Esophagus squamous epithelium (tissue), 5 donors: ENCODE data around the gene GGT5. TPM values are rescaled to one million over a fixed set of nuclear protein-coding genes. Genes with fewer than 3 reads are reported as not detected.
"Not testable (repeated sequence)": the region's sequence is repeated elsewhere in the genome, so short reads cannot be mapped to it uniquely, and the experiment has no call there.

Experiments
- DNase-seq: peaks from one replicate; lab custom pipeline; 2025; lab: John Stamatoyannopoulos, UW
- H3K27ac ChIP-seq, 4 donors: fragments of 200-600 bp; sonication (generic); one replicate each; pipeline ENCODE4 v1.5.1; 2016 to 2019; ENCODE audit warnings: mild to moderate bottlenecking in 1 of 4
- H3K27me3 ChIP-seq, 4 donors: fragments of 200-600 bp; sonication (generic); 1 replicate in 3 of 4; 2 replicates in 1 of 4; pipeline versions ENCODE4 v1.5.1 to v1.6.0; 2017 to 2021; ENCODE audit warnings: antibody characterized with exemption in 1 of 4
- H3K36me3 ChIP-seq, 3 donors: fragments of 200-600 bp; sonication (generic); one replicate each; pipeline ENCODE4 v1.5.1; 2016 to 2019
- H3K4me1 ChIP-seq, 3 donors: fragments of 200-600 bp; sonication (generic); one replicate each; pipeline ENCODE4 v1.5.1; 2017 to 2019
- H3K4me3 ChIP-seq, 4 donors: fragments of 200-600 bp; sonication (generic); 1 replicate in 3 of 4; 2 replicates in 1 of 4; pipeline ENCODE4 v1.5.1; 2016 to 2019; ENCODE audit warnings: mild to moderate bottlenecking in 2 of 4, moderate library complexity in 1 of 4
- H3K9me3 ChIP-seq, 3 donors: fragments of 200-600 bp; sonication (generic); one replicate each; pipeline ENCODE4 v1.5.1; 2016 to 2019
- POLR2A ChIP-seq, 4 donors: fragments of 450-650 bp; IDR thresholded peaks; one replicate each; pipeline ENCODE4 v1.6.1; 2017; ENCODE audit warnings: antibody characterized with exemption in 4 of 4, mild to moderate bottlenecking in 4 of 4, moderate library complexity in 3 of 4
- WGBS, 2 donors: methylation state at CpG; one replicate each; pipeline ENCODE4 v1.1.5; 2018; 5-methylcytosine and 5-hydroxymethylcytosine counted together
- intact Hi-C: fragments of 100-400 bp; cut with DNase I; formaldehyde crosslinking; loops from one replicate; pipeline ENCODE4 v1.15.0; 2022
- total RNA-seq, 4 donors: library from RNA; depleted of rRNA; stranded (reverse); fragments of >200 nt; gene quantifications; one replicate each; pipeline ENCODE4 v1.1.0, GENCODE V29; 2016
- TF ChIP-seq, protein P1 (sequence below), 6 experiments: fragments of 450-650 bp in 4 of 6; fragments of 200-600 bp in 2 of 6; sonication (generic) in 2 of 6; IDR thresholded peaks; one replicate each; pipeline ENCODE4 v1.5.1; 2016 to 2019; ENCODE audit warnings: antibody characterized with exemption in 6 of 6, mild to moderate bottlenecking in 4 of 6, moderate library complexity in 4 of 6
- donor health status: DM: yes; HTN: yes; CAD: no.

Gene GGT5
- total RNA-seq, 4 donors from 2014 or later, result 2.6 to 26.5 (median 7.1) TPM

DNA sequence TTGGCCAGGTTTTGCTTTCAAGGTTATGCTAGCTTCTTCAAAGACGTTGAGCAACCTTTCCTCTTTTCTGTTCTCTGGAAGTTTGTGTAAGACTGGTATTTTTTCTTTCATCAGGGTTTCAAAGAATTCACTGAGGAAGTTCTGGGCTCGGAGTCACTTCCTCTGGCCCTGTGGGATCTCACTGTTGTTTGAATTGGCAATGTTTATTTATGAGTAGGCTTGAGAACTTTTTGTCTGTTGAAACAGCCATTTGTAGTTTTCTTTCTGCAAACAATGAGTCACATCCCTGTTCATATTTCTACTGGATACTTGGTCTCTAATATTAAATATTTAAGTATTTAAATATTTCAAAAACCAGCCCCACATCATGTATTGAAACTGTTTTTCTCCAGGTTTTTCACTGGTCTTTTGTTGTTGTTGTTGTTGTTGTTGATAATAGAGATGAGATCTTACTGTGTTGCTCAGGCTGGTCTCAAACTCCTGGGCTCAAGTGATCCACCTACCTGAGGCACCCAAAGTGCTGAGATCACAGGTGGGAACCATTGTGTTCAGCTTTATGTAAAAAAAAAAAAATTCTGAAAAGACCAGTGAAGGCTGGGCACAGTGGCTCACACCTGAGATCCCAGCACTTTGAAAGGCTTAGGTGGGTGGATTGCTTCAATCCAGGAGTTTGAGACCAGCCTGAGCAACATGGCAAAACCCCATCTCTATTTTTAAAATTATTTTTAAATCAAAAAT is 36.7 kb downstream of the GGT5 start:
- Histone ChIP-seq H3K9me3 (no peaks in the 10 kb centered on the region), H3K4me3 (no peak overlapping the region), H3K4me1 (peaks cover 11 to 47% (median 19%) of the 10 kb centered on the region in 3 donors), H3K27me3 (no peaks in the 10 kb centered on the region), H3K27ac (peak overlapping the region; percentile 74 to 88 (median 84)), H3K36me3 (no peaks in the 10 kb centered on the region)
- TF ChIP-seq POLR2A (IDR thresholded peaks at IDR 0.05), result no peak
- TF ChIP-seq, protein P1, sequence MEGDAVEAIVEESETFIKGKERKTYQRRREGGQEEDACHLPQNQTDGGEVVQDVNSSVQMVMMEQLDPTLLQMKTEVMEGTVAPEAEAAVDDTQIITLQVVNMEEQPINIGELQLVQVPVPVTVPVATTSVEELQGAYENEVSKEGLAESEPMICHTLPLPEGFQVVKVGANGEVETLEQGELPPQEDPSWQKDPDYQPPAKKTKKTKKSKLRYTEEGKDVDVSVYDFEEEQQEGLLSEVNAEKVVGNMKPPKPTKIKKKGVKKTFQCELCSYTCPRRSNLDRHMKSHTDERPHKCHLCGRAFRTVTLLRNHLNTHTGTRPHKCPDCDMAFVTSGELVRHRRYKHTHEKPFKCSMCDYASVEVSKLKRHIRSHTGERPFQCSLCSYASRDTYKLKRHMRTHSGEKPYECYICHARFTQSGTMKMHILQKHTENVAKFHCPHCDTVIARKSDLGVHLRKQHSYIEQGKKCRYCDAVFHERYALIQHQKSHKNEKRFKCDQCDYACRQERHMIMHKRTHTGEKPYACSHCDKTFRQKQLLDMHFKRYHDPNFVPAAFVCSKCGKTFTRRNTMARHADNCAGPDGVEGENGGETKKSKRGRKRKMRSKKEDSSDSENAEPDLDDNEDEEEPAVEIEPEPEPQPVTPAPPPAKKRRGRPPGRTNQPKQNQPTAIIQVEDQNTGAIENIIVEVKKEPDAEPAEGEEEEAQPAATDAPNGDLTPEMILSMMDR (IDR thresholded peaks at IDR 0.05), result no peak
- intact Hi-C loops, result no loop called here
- WGBS, 2 donors, result 3 to 4% methylated on average over 2 of the region's 2 CpGs
- DNase-seq, result no peak

DNA sequence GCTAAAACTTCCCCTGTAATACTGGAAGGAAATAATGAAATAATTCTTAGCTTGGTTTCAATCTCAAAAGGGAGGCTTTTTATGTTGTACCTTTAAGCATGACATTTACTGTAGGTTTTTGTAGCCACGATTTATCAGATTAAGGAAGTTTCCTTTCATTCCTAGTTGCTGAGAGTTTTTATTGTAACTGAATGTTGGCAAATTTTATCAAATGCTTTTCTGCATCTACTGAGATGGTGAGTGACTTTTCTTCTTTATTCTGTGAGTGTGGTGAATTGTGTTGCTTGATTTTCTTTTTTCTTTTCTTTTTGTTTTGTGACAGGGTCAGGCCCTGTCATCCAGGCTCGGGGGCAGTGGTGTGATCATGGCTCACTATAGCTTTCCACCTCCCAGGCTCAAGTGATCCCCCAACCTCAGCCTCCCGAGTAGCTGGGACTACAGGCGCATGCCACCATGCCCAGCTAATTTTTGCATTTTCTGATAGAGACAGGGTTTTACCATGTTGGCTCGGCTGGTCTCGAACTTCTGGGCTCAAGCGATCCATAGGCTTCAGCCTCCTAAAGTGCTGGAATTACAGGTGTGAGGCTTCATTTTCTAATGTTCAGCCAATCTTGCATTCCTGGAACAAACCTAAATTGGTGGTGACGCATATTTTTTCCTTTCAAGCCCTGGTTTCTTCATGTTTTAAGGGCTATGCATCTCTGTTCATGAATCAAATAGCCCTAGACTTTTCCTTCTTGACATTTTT is 37.4 kb downstream of the GGT5 start:
- no peaks in the 10 kb centered on the region for H3K27me3 ChIP-seq
- WGBS, 2 donors, result 30 to 46% methylated on average over 6 to 8 of the region's 8 CpGs
- H3K36me3 ChIP-seq, result no peaks in the 10 kb centered on the region
- no peak overlapping the region for H3K4me3 ChIP-seq
- TF ChIP-seq, protein P1 (IDR thresholded peaks at IDR 0.05), result no peak
- no peak for TF ChIP-seq POLR2A (IDR thresholded peaks at IDR 0.05)
- H3K27ac ChIP-seq, result peak overlapping the region; percentile 74 to 88 (median 84)
- intact Hi-C loops, result no loop called here
- H3K9me3 ChIP-seq, result no peaks in the 10 kb centered on the region
- H3K4me1 ChIP-seq, result peaks cover 11 to 47% (median 19%) of the 10 kb centered on the region in 3 donors
- DNase-seq, result no peak

DNA sequence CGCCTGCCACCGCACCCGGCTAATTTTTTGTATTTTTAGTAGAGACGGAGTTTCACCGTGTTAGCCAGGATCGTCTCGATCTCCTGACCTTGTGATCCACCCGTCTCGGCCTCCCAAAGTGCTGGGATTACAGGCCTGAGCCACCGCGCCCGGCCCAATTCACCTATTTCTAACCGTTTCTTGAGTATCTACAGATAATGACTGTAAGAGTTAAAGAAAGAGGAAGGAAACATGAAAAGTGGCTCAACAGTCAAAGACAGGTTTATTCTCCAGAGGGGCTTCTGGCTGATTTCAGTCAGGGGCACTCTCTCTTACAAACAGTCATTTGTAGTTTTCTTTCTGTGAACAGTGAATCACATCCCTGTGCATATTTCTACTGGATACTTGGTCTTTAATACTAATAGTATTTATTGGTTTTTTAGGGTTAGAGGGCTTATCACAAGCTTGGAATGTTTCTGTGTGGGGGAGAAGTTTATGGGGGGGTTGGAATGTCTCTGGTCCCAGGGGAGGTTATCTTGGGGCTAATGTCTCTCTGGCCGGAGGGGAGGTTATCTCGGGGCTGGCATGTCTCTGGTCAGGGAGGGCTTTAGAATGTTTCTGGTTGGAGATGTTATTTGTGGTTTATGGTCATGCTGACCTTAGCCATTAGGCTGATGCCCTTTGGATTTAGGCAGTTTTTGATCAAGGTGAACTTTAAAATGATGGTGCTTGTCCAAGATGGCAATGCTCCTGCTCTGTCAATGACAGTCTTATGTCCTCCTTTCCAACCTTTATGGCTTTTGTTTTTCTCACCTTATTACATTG is 38.2 kb downstream of the GGT5 start:
- H3K9me3 ChIP-seq, H3K4me3 ChIP-seq, DNase-seq, H3K27me3 ChIP-seq, intact Hi-C loops, H3K36me3 ChIP-seq: not testable (repeated sequence)
- Histone ChIP-seq H3K4me1 (peaks cover 11 to 47% (median 19%) of the 10 kb centered on the region in 3 donors), H3K27ac (peak overlapping the region in 3 of 4 donors; percentile 83 to 88 (median 86))
- 81 to 83% methylated on average over 10 to 15 of the region's 15 CpGs for WGBS, 2 donors

DNA sequence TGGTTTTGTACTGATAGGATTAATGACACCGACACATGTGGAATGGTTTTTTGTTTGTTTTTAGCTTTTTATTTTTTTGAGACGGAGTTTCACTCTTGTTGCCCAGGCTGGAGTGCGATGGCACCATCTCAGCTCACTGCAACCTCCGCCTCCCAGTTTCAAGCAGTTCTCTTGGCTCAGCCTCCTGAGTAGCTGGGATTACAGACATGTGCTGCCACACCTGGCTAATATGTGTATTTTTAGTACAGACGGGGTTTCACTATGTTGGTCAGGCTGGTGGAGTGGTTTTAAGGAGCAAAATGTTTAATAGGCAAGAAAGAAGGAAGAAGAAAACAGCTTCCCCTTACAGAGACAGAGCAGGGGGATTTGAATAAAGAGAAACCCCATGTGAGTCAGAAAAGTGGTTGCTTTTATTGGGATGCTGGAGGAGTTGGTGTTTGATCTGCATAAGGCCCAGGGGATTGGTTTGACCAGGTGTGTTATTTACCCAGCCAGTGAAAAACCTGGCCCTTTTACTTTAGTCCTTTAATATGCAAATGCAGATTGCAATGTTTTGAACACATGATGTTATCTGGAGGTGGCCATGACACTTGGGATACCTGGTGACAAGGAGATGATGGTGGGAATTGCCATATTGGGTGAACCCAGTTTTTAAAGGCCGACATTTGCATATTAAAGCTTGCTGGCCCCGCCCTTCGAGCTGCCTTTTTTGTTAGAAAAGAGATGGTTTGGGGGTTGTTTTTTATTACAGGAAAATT is 39.3 kb downstream of the GGT5 start:
- H3K9me3 ChIP-seq, result no peaks in the 10 kb centered on the region
- no peaks in the 10 kb centered on the region for H3K36me3 ChIP-seq
- no peak for DNase-seq
- no peaks in the 10 kb centered on the region for H3K27me3 ChIP-seq
- H3K4me1 ChIP-seq, result peaks cover 11 to 44% (median 19%) of the 10 kb centered on the region in 3 donors
- no peak overlapping the region for H3K4me3 ChIP-seq
- 79 to 88% methylated on average over 8 of the region's 8 CpGs for WGBS, 2 donors
- TF ChIP-seq, protein P1 (IDR thresholded peaks at IDR 0.05), result peak in 1 of 6 experiments; percentile 22
- no peak for TF ChIP-seq POLR2A (IDR thresholded peaks at IDR 0.05)
- no peak overlapping the region for H3K27ac ChIP-seq
- intact Hi-C loops, result no loop called here

DNA sequence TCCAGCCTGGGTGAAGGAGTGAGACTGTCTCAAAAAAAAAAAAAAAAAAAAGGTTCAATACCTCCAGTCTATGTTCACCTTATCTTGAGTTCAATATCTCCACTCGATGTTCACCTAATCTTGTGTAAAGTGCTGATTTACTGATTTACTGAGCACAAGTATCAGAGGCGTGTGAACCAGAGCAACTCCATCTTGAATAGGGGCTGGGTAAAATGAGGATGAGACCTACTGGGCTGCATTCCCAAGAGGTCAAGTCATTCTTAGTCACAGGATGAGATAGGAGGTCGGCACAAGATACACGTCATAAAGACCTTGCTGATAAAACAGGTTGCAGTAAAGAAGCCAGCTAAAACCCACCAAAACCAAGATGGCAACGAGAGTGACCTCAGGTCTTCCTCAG is 41.0 kb downstream of the GGT5 start:
- DNase-seq, intact Hi-C loops, H3K27me3 ChIP-seq: not testable (repeated sequence)

More for the DNA sequence above, 41.0 kb downstream of the GGT5 start:
- peaks cover 11 to 28% (median 19%) of the 10 kb centered on the region in 3 donors for H3K4me1 ChIP-seq
- H3K9me3 ChIP-seq, H3K4me3 ChIP-seq, H3K36me3 ChIP-seq, H3K27ac ChIP-seq: not testable (repeated sequence)
- 77% methylated on average over 5 of the region's 5 CpGs for WGBS, 2 donors
